Medulla oblongata (tissue), 1 donor: ENCODE results near the gene KDM8.
"Not testable (repeated sequence)": the region's sequence is repeated elsewhere in the genome, so short reads cannot be mapped to it uniquely, and the experiment has no call there.

Experiments used
- DNase-seq: peaks from one replicate; pipeline ENCODE4 v3.0.0-alpha.2; 2015; ENCODE audit errors: extremely low spot score

Gene KDM8

DNA sequence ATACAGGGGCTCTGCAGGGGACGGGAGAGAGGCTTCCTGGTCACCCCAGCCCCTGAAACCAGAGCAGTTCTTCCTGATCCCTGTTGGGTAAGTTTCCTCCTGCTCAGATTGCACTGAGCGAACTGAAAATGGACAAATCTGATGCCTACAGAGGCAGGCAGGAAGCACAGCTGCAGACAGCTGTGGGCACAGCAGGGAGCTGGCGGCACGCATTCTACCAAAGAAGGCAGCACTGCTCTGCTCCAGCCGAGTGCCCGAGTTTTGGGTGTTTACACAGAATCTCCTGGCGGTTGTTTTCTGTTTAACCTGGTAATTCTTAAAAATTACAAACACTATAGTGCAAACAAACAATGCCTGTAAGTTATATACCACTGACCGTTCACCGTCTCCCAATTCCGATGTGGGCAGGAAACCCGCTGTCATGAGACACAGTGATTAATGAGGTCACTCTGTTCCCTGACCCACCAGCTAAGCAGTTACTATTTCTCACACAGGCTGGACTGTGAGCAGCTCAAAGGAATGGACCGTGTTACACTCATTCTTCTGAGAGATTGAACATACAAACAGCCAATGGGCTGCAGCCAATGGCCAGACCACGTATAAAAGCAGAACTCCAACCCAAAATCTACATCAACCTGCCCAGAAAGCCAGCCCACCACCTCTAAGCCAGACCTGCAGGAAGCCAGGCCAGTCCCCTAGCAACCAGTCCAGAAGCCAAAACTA, 39.7 kb downstream of the KDM8 start:
- peak; percentile 66 for DNase-seq

- DNase-seq = no peak
Measured at GRCh38 chr16:27243725-27244362, 40.5 kb downstream of the KDM8 start.

- no peak for DNase-seq
Measured at GRCh38 chr16:27244363-27244755, 41.0 kb downstream of the KDM8 start.

DNA sequence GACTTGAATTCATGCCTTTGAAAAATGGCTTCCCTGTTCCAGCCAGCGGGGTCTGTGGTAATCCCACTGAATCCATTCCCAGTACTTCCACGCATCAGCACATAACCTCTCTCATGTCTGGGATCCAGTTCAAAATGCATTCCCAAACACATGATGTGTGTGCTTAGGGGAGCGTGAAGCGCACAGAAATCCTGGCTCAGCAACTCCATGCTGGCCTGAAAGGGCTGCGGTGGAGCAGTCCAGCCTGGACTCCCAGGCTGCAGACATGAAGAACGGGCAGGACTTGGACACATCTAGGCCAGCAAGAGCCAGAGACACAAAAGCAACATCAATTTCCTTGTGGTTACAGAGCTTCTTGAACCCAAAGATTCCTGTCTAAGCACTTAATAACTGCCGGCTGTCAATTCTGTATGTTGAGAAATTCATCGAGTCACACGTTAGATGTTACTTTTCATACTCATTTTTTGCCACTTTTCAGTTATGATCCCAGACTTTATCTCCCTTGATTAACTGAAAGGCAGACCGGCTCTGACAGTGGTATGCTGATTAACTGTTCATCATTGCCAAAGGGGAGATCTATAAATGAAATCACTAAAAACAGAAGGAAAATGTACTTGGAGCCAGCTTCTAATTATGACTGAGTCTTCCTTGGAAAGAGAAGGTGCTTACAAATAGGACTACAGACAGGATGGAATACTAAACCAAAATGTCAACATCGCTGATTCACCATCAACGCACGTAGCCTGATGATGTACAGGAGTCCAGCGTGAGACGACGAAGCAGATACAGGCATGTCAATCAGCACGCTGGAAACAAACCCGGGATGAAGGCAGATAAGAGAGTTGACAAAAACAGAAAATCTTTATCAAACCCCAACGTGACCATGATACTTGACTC, 42.2 kb downstream of the KDM8 start:
- peak; percentile 51 for DNase-seq

DNA sequence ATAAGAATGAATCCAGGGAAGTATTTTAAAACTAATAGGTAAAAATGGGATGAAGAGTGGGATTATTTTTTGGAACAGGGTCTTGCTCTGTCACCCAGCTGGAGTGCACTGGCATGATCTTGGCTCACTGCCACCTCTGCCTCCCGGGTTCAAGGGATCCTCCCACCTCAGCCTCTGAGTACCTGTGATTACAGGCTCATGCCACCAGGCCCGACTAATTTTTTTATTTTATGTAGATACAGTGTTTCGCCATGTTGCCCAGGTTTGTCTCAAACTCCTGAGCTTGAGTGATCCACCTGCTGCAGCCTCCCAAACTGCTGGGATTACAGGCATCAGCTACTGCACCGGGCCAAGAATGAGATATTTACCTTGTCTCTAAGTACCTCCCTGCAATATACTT, 43.1 kb downstream of the KDM8 start:
- DNase-seq = no peak

- DNase-seq = not testable (repeated sequence)
Measured at GRCh38 chr16:27247076-27247475, 43.8 kb downstream of the KDM8 start.

DNA sequence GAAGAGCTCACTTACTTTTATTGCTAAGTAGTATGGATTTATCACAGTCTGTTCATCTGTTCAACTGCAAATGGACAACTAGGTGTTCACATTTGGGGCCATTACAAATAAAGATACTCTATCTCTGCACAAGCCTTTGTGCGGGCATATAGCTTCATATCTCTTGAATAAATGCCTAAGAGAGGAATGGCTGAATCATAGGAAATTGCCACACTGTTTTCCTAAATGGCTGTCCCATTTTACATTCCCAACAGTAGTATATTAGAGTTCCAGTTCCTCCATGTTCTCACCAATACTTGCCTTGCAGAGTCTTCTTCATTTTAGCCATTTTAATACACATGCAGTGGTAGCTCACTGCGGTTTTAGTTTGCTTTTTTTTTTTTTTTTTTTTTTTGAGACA, 44.7 kb downstream of the KDM8 start:
- DNase-seq = no peak

DNA sequence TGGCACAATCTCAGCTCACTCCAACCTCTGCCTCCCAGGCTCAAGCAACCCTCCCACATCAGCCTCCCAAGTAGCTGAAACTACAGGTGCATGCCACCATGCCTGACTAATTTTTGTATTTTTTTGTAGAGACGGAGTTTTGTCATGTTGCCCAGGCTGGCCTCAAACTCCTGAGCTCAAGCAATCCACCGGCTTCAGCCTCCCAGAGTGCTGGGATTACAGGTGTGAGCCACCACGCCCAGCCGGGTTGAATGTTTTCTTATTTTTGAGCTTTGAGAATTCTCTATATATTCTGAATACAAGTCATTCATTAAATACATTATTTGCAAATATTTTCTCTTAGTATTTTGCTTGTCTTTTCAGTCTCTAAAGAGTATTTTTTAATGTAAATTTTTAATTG, 45.6 kb downstream of the KDM8 start:
- not testable (repeated sequence) for DNase-seq

GRCh38 chr16:27251541-27252205, 48.3 kb downstream of the KDM8 start:
- no peak for DNase-seq

DNA sequence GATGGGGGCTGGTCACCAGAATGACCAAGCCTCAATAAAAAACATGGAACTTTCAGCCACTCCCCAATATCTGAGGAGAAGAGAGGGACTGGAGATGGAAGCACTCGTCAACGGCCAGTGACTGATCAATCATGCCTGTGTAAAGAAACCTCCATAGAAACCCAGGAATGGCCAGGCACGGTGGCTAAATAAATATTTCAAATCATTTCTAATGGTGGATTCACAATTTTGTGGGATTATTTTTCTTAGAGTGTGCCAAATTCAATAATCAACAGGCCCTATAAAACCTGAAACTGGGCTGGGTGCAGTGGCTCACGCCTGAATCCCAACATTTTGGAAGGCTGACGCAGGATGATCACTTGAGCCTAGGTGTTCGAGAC, 48.9 kb downstream of the KDM8 start:
- no peak for DNase-seq

DNA sequence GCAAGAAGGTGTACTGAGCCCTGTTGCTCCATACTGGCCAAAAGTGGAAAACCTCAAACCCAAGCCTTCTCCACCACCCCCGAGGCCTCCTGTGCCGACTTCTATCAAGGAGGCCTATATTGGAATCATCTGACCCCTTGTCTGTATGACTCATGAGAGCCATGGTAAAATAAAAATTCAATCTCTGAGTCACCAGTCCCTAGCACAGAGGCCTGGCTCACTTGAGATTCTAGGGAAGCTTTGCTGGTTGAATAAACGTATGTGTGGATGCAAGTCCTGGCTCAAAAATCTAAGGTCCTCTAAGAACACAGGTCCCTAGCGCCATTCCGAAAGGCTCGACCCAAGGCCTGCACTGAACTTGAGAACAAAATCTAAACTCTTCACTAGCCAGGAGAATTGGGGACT, 50.2 kb downstream of the KDM8 start:
- no peak for DNase-seq

GRCh38 chr16:27254262-27254811, 51.0 kb downstream of the KDM8 start:
- no peak for DNase-seq

- DNase-seq = no peak
Measured at GRCh38 chr16:27256861-27257260, 53.5 kb downstream of the KDM8 start.

GRCh38 chr16:27257271-27257670, 53.9 kb downstream of the KDM8 start:
- no peak for DNase-seq

DNA sequence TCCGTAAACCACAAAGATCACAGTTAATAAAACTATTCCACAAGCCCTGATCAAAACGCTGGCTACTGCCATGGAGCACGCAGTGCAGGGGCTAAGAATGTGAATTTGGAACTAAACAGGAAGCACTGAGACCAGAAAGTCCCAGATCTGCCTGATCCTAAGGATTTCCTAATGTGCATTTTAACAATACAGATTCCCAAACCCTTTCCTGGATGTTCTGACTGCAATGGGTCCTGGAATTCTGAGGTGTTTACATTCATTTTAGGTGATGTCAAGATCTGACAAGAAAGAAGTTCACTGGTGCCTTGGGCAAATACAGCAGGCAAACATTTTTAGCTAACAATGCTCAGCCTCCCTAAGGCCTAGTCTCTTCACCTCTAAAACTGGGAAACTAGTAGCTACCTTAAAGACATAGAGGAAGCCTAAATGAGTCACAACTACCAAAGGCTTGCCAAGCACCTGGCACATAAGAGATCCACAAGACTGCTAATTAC, 55.0 kb downstream of the KDM8 start:
- DNase-seq = no peak

GRCh38 chr16:27259710-27260109, 56.4 kb downstream of the KDM8 start:
- no peak for DNase-seq

DNA sequence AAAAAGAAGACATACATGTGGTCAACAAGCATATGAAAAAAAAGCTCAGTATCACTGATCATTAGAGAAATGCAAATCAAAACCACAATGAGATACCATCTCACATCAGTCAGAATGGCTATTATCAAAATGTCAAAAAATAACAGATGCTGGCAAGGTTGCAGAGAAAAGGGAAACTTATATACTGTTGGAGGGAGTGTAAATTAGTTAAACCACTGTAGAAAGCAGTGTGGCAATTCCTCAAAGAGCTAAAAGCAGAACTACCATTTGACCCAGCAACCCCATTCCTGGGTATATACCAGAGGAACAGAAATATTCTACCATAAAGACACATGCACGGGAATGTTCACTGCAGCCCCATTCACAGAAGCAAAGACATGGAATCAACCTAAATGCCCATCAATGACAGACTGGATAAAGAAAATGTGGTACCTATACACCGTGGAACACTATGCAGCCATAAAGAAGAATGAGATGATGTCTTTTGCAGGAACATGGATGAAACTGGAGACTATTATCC, 59.6 kb downstream of the KDM8 start:
- DNase-seq = not testable (repeated sequence)

- DNase-seq = no peak
Measured at GRCh38 chr16:27264151-27264550, 60.8 kb downstream of the KDM8 start.

GRCh38 chr16:27265982-27266381, 62.7 kb downstream of the KDM8 start:
- no peak for DNase-seq

- DNase-seq = no peak
Measured at GRCh38 chr16:27267037-27267677, 63.8 kb downstream of the KDM8 start.
